H1 (cell line): ENCODE measurements around the gene FBXO41. TPM values are rescaled to one million over a fixed set of nuclear protein-coding genes. Genes with fewer than 3 reads are reported as not detected.
A peak's percentile ranks its signal among the peaks of the same experiment; 100 is the strongest.

ENCODE experiments used
- CHD7 ChIP-seq: fragments of 300-600 bp; sonication (generic); IDR thresholded peaks from 2 replicates; pipeline ENCODE4 v1.7.1; 2012; ENCODE audit warnings: low read length, moderate library complexity, mild to moderate bottlenecking, inconsistent platforms; ENCODE audit not compliant: insufficient replicate concordance
- HDAC2 ChIP-seq, 2 experiments: fragments of 300-600 bp in 1 of 2; sonication (generic) in 1 of 2; IDR thresholded peaks; 2 replicates each; pipeline ENCODE4 v1.6.1; 2011 to 2012; ENCODE audit warnings: low read depth in 2 of 2, low read length in 2 of 2, mild to moderate bottlenecking in 2 of 2, moderate library complexity in 2 of 2, borderline replicate concordance in 1 of 2, inconsistent platforms in 1 of 2
- NRF1 ChIP-seq: IDR thresholded peaks from 2 replicates; pipeline ENCODE4 v1.6.1; 2011; ENCODE audit warnings: mild to moderate bottlenecking, low read depth, low read length, improper control_type of control experiment
- SP2 ChIP-seq: IDR thresholded peaks from 2 replicates; pipeline ENCODE4 v1.6.1; 2012; ENCODE audit warnings: mild to moderate bottlenecking, low read length, inconsistent platforms
- TAF7 ChIP-seq: optimal IDR thresholded peaks from 2 replicates; pipeline ENCODE3; 2011; ENCODE audit warnings: low read depth, mild to moderate bottlenecking, inconsistent platforms, low read length, moderate library complexity, borderline replicate concordance
- polyA plus RNA-seq, 7 experiments: library from polyadenylated mRNA; depleted of rRNA in 3 of 7; stranded (reverse) in 5 of 7; unstranded in 2 of 7; fragments of >200 nt in 5 of 7; fragments of 200-250 nt in 2 of 7; gene quantifications; 1 replicate in 5 of 7; 2 replicates in 1 of 7; 4 replicates in 1 of 7; pipeline versions ENCODE4 v1.2.1 to v1.2.3, GENCODE V29; 2011 to 2013; ENCODE audit warnings: missing spikeins in 2 of 7, mixed read lengths in 2 of 7
- total RNA-seq: library from RNA; stranded (reverse); fragmentation: NEBNext Ultra II Directional; extraction: Animal tissue kit (Norgen Biotek cat#: 25700); gene quantifications from 2 replicates; pipeline ENCODE4 v1.2.1, GENCODE V29; 2021
- TF ChIP-seq, protein P1 (sequence below): IDR thresholded peaks from 2 replicates; pipeline ENCODE4 v1.6.1; 2012; ENCODE audit warnings: low read length, inconsistent platforms
- TF ChIP-seq, protein P2 (sequence below): IDR thresholded peaks from 2 replicates; pipeline ENCODE4 v1.6.1; 2012; ENCODE audit warnings: inconsistent platforms

Gene FBXO41
- total and polyA plus RNA-seq, 2 of the 8 experiments (the other 6 are each of a cell fraction or from before 2014, with no cell fraction given) = 11.2 to 14.3 TPM

GRCh38 chr2:73283545-73284295, 558 bp downstream of the FBXO41 start (continued):
- TF ChIP-seq CHD7 (no peak), HDAC2 (IDR thresholded peaks at IDR 0.05; ENCODE audit: borderline replicate concordance in 1 of 2, low read depth in 2 of 2, low read length in 2 of 2) (no peak), TAF7 (peak; percentile 37), NRF1 (no peak), SP2 (no peak)
- TF ChIP-seq, protein P1, sequence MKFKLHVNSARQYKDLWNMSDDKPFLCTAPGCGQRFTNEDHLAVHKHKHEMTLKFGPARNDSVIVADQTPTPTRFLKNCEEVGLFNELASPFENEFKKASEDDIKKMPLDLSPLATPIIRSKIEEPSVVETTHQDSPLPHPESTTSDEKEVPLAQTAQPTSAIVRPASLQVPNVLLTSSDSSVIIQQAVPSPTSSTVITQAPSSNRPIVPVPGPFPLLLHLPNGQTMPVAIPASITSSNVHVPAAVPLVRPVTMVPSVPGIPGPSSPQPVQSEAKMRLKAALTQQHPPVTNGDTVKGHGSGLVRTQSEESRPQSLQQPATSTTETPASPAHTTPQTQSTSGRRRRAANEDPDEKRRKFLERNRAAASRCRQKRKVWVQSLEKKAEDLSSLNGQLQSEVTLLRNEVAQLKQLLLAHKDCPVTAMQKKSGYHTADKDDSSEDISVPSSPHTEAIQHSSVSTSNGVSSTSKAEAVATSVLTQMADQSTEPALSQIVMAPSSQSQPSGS = no peak
- TF ChIP-seq, protein P2, sequence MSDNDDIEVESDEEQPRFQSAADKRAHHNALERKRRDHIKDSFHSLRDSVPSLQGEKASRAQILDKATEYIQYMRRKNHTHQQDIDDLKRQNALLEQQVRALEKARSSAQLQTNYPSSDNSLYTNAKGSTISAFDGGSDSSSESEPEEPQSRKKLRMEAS = peak; percentile 52; the same call in 1 of the 2 replicates
